ENCODE data around the gene CEACAM16. TPM values are rescaled to one million over a fixed set of nuclear protein-coding genes. Genes with fewer than 3 reads are reported as not detected.

CEACAM16 gene
- total RNA-seq, 2 experiments from 2014 or later, result not detected

DNA sequence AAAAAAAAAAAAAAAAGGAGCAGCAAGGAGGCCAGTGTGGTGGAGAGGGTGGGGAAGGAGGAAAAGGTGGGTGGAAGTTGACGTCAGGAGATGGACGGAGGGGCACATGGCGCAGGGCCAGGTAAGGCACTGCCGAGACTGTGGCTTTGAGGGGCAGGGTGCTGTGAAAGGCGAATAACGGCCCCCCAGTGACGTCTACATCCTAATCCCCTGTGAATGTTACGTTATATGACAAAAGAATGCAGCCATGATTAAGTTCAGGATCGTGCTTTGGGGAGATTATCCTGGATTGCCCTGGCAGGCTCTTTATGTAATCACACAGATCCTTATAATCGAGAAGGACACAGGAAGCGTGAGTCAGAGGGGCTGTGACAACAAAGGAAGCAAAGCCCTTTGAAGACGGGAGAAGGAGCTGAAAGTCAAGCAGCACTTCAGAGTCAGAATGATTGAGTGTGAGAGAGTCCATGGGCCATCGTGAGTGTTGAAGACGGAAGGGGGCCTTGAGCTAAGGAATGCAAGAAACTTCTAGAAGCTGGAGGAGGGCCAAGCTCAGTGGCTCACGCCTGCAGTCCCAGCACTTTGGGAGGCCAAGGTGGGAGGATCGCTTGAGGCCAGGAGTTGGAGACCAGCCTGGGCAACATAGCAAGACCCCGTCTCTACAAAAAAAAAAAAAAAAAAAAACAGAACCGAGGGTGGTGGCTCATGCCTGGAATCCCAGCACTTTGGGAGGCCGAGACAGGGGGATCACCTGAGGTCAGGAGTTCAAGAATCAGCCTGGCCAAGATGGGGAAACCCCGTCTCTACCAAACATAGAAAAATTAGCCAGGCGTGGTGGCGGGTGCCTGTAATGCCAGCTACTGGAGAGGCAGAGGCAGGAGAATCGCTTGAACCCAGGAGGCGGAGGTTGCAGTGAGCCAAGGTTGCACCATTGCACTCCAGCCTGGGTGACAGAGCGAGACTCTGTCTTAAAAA, 13.8 kb upstream of the CEACAM16 start:
- POLR2A ChIA-PET, result no interaction called here
- CTCF ChIA-PET (ENCODE audit: unreplicated experiment), result no interaction called here
- Histone ChIP-seq H3K79me2 (ENCODE audit: insufficient read depth, low read depth, low read length) (no peaks in the 10 kb centered on the region), H2AFZ (ENCODE audit: low read length) (peak overlapping the region; percentile 48), H3K36me3 (ENCODE audit: insufficient read depth, low read length) (no peaks in the 10 kb centered on the region), H4K20me1 (ENCODE audit: insufficient read depth, low read length) (no peaks in the 10 kb centered on the region), H3K9me3 (ENCODE audit: low read length) (no peaks in the 10 kb centered on the region), H3K9me2 (ENCODE audit: insufficient read depth, low read length) (no peaks in the 10 kb centered on the region), H3K4me3 (ENCODE audit: low read depth, low read length, poor library complexity, severe bottlenecking) (peak overlapping the region; percentile 6), H3K4me1 (ENCODE audit: insufficient read depth, low read length, poor library complexity, severe bottlenecking) (peaks cover 16% of the 10 kb centered on the region), H3K4me2 (ENCODE audit: low read length) (peak overlapping the region; percentile 45), H3K27ac (ENCODE audit: low read depth, low read length, poor library complexity, severe bottlenecking) (no peak overlapping the region)
- DNase-seq (ENCODE audit: low spot score), result no peak
- no TSS peak for BruUV-seq (replicated peaks)
- intact Hi-C loops (cut with micrococcal nuclease; ENCODE audit: unreplicated experiment), result no loop called here
- no peak for TF ChIP-seq EZH2phosphoT487 (IDR thresholded peaks at IDR 0.05; ENCODE audit: borderline replicate concordance, low read depth, low read length)
- TF ChIP-seq, protein P1, sequence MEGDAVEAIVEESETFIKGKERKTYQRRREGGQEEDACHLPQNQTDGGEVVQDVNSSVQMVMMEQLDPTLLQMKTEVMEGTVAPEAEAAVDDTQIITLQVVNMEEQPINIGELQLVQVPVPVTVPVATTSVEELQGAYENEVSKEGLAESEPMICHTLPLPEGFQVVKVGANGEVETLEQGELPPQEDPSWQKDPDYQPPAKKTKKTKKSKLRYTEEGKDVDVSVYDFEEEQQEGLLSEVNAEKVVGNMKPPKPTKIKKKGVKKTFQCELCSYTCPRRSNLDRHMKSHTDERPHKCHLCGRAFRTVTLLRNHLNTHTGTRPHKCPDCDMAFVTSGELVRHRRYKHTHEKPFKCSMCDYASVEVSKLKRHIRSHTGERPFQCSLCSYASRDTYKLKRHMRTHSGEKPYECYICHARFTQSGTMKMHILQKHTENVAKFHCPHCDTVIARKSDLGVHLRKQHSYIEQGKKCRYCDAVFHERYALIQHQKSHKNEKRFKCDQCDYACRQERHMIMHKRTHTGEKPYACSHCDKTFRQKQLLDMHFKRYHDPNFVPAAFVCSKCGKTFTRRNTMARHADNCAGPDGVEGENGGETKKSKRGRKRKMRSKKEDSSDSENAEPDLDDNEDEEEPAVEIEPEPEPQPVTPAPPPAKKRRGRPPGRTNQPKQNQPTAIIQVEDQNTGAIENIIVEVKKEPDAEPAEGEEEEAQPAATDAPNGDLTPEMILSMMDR (conservative IDR thresholded peaks at IDR 0.05; ENCODE audit: low read length), result no peak

DNA sequence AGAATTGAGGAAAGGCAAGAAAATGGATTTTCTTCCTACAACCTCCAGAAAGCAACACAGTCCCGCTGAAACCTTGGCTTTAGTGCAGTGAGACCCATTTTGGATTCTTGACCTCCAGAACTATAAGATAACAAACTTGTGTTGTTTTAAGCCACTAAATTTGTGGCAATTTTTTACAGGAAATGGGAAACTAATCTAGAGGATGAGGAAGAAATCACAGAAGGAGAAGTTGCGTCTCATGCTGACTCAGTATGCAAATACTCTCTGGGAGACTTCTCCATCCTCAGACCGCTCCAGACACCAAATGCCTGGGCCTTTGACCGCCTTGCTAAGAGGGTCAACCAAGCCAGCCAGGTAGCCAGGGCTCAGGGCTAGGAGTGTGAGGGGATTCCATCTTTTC, 13.1 kb upstream of the CEACAM16 start:
- no TSS peak for BruUV-seq (replicated peaks)
- intact Hi-C loops (cut with micrococcal nuclease; ENCODE audit: unreplicated experiment), result no loop called here
- Histone ChIP-seq H3K27ac (ENCODE audit: low read depth, low read length, poor library complexity, severe bottlenecking) (no peak overlapping the region), H3K36me3 (ENCODE audit: insufficient read depth, low read length) (no peaks in the 10 kb centered on the region), H3K9me3 (ENCODE audit: low read length) (no peaks in the 10 kb centered on the region), H4K20me1 (ENCODE audit: insufficient read depth, low read length) (no peaks in the 10 kb centered on the region), H3K4me2 (ENCODE audit: low read length) (peak overlapping the region; percentile 45), H2AFZ (ENCODE audit: low read length) (peak overlapping the region; percentile 48), H3K4me3 (ENCODE audit: low read depth, low read length, poor library complexity, severe bottlenecking) (peak overlapping the region; percentile 6), H3K9me2 (ENCODE audit: insufficient read depth, low read length) (no peaks in the 10 kb centered on the region), H3K4me1 (ENCODE audit: insufficient read depth, low read length, poor library complexity, severe bottlenecking) (peaks cover 16% of the 10 kb centered on the region), H3K79me2 (ENCODE audit: insufficient read depth, low read depth, low read length) (no peaks in the 10 kb centered on the region)
- TF ChIP-seq EZH2phosphoT487 (IDR thresholded peaks at IDR 0.05; ENCODE audit: borderline replicate concordance, low read depth, low read length), result no peak
- TF ChIP-seq, protein P1 (conservative IDR thresholded peaks at IDR 0.05; ENCODE audit: low read length), result no peak
- POLR2A ChIA-PET, result no interaction called here
- CTCF ChIA-PET (ENCODE audit: unreplicated experiment), result no interaction called here
- no peak for DNase-seq (ENCODE audit: low spot score)

DNA sequence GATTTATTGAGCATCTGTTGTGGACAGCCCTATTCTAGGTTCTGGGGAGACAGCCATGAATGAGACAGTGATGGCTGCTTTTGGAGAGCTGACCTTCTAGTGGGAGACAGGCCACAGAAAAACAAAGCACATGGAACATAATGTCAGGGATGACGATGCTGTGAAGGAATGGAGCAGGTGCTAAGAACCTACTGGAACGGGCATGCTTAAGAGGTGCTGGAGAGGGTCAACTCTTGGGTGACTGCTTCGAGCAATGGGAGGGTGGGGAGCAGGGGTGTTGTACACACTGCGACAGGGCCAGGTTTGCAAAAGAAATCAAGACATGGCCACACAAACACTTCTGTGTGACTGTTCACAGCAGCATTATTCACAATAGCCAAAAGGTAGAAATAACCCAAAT, 12.1 kb upstream of the CEACAM16 start:
- Histone ChIP-seq H2AFZ (ENCODE audit: low read length) (no peak overlapping the region), H3K9me3 (ENCODE audit: low read length) (no peaks in the 10 kb centered on the region), H3K36me3 (ENCODE audit: insufficient read depth, low read length) (no peaks in the 10 kb centered on the region), H3K4me3 (ENCODE audit: low read depth, low read length, poor library complexity, severe bottlenecking) (no peak overlapping the region), H3K79me2 (ENCODE audit: insufficient read depth, low read depth, low read length) (no peaks in the 10 kb centered on the region), H3K4me2 (ENCODE audit: low read length) (no peak overlapping the region), H3K9me2 (ENCODE audit: insufficient read depth, low read length) (no peaks in the 10 kb centered on the region), H3K27ac (ENCODE audit: low read depth, low read length, poor library complexity, severe bottlenecking) (no peak overlapping the region), H3K4me1 (ENCODE audit: insufficient read depth, low read length, poor library complexity, severe bottlenecking) (peaks cover 20% of the 10 kb centered on the region), H4K20me1 (ENCODE audit: insufficient read depth, low read length) (no peaks in the 10 kb centered on the region)
- intact Hi-C loops (cut with micrococcal nuclease; ENCODE audit: unreplicated experiment), result no loop called here
- DNase-seq (ENCODE audit: low spot score), result no peak
- ChIA-PET POLR2A (no interaction called here), CTCF (ENCODE audit: unreplicated experiment) (no interaction called here)
- BruUV-seq (replicated peaks), result no TSS peak
- TF ChIP-seq, protein P1 (conservative IDR thresholded peaks at IDR 0.05; ENCODE audit: low read length), result no peak
- TF ChIP-seq EZH2phosphoT487 (IDR thresholded peaks at IDR 0.05; ENCODE audit: borderline replicate concordance, low read depth, low read length), result no peak

Measured in OCI-LY7 (cell line).